CD1c-positive myeloid dendritic cell (primary cell): ENCODE measurements around the gene CD109.
"Not testable (repeated sequence)": the region's sequence is repeated elsewhere in the genome, so short reads cannot be mapped to it uniquely, and the experiment has no call there.

Experiments used
- DNase-seq: peaks from one replicate; pipeline ENCODE4 v3.0.0-alpha.2; 2016; ENCODE audit errors: extremely low spot score

CD109 gene

GRCh38 chr6:73791336-73791735, 95.3 kb downstream of the CD109 start:
- no peak for DNase-seq

GRCh38 chr6:73792738-73793137, 96.7 kb downstream of the CD109 start:
- DNase-seq = no peak

- DNase-seq = no peak
Measured at GRCh38 chr6:73796881-73797280, 100.9 kb downstream of the CD109 start.

- DNase-seq = no peak
Measured at GRCh38 chr6:73797861-73798260, 101.9 kb downstream of the CD109 start.

GRCh38 chr6:73798592-73798991, 102.6 kb downstream of the CD109 start:
- peak; percentile 26 for DNase-seq

GRCh38 chr6:73800997-73801396, 105.0 kb downstream of the CD109 start:
- DNase-seq = no peak

- no peak for DNase-seq
Measured at GRCh38 chr6:73801652-73802268, 105.8 kb downstream of the CD109 start.

- no peak for DNase-seq
Measured at GRCh38 chr6:73802366-73802765, 106.4 kb downstream of the CD109 start.

GRCh38 chr6:73803562-73804241, 107.7 kb downstream of the CD109 start:
- no peak for DNase-seq

- DNase-seq = not testable (repeated sequence)
Measured at GRCh38 chr6:73805221-73805620, 109.2 kb downstream of the CD109 start.

- not testable (repeated sequence) for DNase-seq
Measured at GRCh38 chr6:73805982-73806381, 110.0 kb downstream of the CD109 start.

GRCh38 chr6:73811706-73812105, 115.7 kb downstream of the CD109 start:
- no peak for DNase-seq

GRCh38 chr6:73817253-73817652, 121.2 kb downstream of the CD109 start:
- no peak for DNase-seq

- DNase-seq = no peak
Measured at GRCh38 chr6:73823046-73823735, 127.2 kb downstream of the CD109 start.

GRCh38 chr6:73823832-73824231, 127.8 kb downstream of the CD109 start:
- DNase-seq = no peak

- DNase-seq = no peak
Measured at GRCh38 chr6:73826571-73826970, 130.6 kb downstream of the CD109 start.

GRCh38 chr6:73830119-73830518, 134.1 kb downstream of the CD109 start:
- DNase-seq = no peak

GRCh38 chr6:73832313-73832712, 136.3 kb downstream of the CD109 start:
- no peak for DNase-seq

GRCh38 chr6:73844696-73845095, 148.7 kb downstream of the CD109 start:
- DNase-seq = not testable (repeated sequence)

- DNase-seq = not testable (repeated sequence)
Measured at GRCh38 chr6:73851048-73851447, 155.0 kb downstream of the CD109 start.

GRCh38 chr6:73854998-73855718, 159.2 kb downstream of the CD109 start:
- DNase-seq = peak; percentile 87

- DNase-seq = no peak
Measured at GRCh38 chr6:73857341-73857890, 161.4 kb downstream of the CD109 start.
